Esophagus (tissue), 2 donors: ENCODE data around the gene RAPGEF6. TPM values are rescaled to one million over a fixed set of nuclear protein-coding genes. Genes with fewer than 3 reads are reported as not detected.
A peak's percentile ranks its signal among the peaks of the same experiment; 100 is the strongest.
"Not testable (repeated sequence)": the region's sequence is repeated elsewhere in the genome, so short reads cannot be mapped to it uniquely, and the experiment has no call there.

ENCODE experiments used
- H3K27ac ChIP-seq, 2 donors: one replicate each; pipeline ENCODE4 v1.5.1; 2013; ENCODE audit warnings: low read depth in 2 of 2, mild to moderate bottlenecking in 2 of 2, inconsistent platforms in 1 of 2, low read length in 1 of 2, moderate library complexity in 1 of 2
- H3K27me3 ChIP-seq, 2 donors: one replicate each; pipeline ENCODE4 v1.6.1; 2013; ENCODE audit warnings: low read length in 2 of 2, control low read depth in 1 of 2, mild to moderate bottlenecking in 1 of 2; ENCODE audit not compliant: insufficient read depth in 2 of 2, control insufficient read depth in 1 of 2
- H3K36me3 ChIP-seq, 2 donors: one replicate each; pipeline ENCODE4 v1.6.1; 2013; ENCODE audit warnings: low read length in 1 of 2; ENCODE audit not compliant: control insufficient read depth in 2 of 2, insufficient read depth in 2 of 2
- H3K4me1 ChIP-seq, 2 donors: one replicate each; pipeline ENCODE4 v1.6.1; 2013; ENCODE audit warnings: low read length in 1 of 2; ENCODE audit not compliant: control insufficient read depth in 2 of 2, insufficient read depth in 2 of 2
- H3K4me3 ChIP-seq, 2 donors: one replicate each; pipeline ENCODE4 v1.5.1; 2013; ENCODE audit warnings: low read length in 2 of 2, mild to moderate bottlenecking in 2 of 2, low read depth in 1 of 2, moderate library complexity in 1 of 2
- H3K9me3 ChIP-seq, 2 donors: one replicate each; pipeline ENCODE4 v1.6.1; 2013; ENCODE audit warnings: mild to moderate bottlenecking in 2 of 2, low read depth in 1 of 2, low read length in 1 of 2, moderate library complexity in 1 of 2; ENCODE audit not compliant: control insufficient read depth in 2 of 2, insufficient read depth in 1 of 2
- WGBS, 2 donors: extraction: QIAGEN DNeasy Blood & Tissue Kit; methylation state at CpG; one replicate each; pipeline ENCODE4 v1.1.7; 2013; 5-methylcytosine and 5-hydroxymethylcytosine counted together
- polyA plus RNA-seq, 2 donors: library from polyadenylated mRNA; stranded (reverse); fragments of 200-250 nt; gene quantifications; one replicate each; pipeline ENCODE4 v1.2.3, GENCODE V29; 2013
- donor health status: healthy with polysubstance abuse.
- donor health status: Bipolar disorder and iron deficiency.

RAPGEF6 gene
- 1 to 10 TPM; 2.3 TPM for polyA plus RNA-seq

GRCh38 chr5:131634996-131635683 lies at the start of gene RAPGEF6:
Gene RAPGEF6 (minus strand): TSS chr5:131635229. CDS start chr5:131635030, 199 bp downstream.
- peak within 1 kb of the TSS; percentile 73 to 98 for H3K4me3 ChIP-seq
- no peaks in the 10 kb centered on the region for H3K36me3 ChIP-seq
- H3K4me1 ChIP-seq, result no peaks in the 10 kb centered on the region
- H3K27ac ChIP-seq, result peak within 1 kb of the TSS; percentile 99 to 100
- 0% methylated on average over 55 of the region's 55 CpGs for WGBS, 2 donors
- H3K27me3 ChIP-seq, result no peaks in the 10 kb centered on the region
- H3K9me3 ChIP-seq, result no peaks in the 10 kb centered on the region

- H3K27me3 ChIP-seq, result no peaks in the 10 kb centered on the region
- no peaks in the 10 kb centered on the region for H3K4me1 ChIP-seq
- no peak overlapping the region for H3K27ac ChIP-seq
- H3K9me3 ChIP-seq, result no peaks in the 10 kb centered on the region
- no peaks in the 10 kb centered on the region for H3K36me3 ChIP-seq
- H3K4me3 ChIP-seq, result no peak overlapping the region
These were observed 49.6 kb upstream of the RAPGEF6 start for GRCh38 chr5:131684595-131684994.

DNA sequence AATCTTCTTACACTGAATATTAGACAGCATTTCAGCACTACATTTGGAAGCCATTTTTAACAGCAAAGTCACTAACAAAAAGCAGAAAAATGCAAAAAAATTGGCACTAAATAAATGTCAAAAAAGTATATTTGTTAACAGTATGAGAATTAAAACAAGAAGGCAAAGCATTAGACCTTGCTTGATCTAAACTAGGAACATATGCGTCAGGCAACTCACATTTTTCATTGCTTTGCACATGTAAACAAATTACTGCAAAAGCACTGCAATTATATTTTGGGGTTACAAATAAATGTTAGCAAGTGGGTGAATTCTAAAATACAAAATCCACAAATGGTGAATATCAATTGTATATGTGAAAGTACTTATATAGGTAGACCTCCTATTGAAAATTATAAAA lies 49.0 kb upstream of the RAPGEF6 start:
- Histone ChIP-seq H3K4me3 (no peak overlapping the region), H3K4me1 (no peaks in the 10 kb centered on the region), H3K9me3 (no peaks in the 10 kb centered on the region), H3K27ac (no peak overlapping the region), H3K36me3 (no peaks in the 10 kb centered on the region), H3K27me3 (no peaks in the 10 kb centered on the region)
- WGBS, 2 donors, result 75 to 85% methylated on average over 1 of the region's 1 CpG

DNA sequence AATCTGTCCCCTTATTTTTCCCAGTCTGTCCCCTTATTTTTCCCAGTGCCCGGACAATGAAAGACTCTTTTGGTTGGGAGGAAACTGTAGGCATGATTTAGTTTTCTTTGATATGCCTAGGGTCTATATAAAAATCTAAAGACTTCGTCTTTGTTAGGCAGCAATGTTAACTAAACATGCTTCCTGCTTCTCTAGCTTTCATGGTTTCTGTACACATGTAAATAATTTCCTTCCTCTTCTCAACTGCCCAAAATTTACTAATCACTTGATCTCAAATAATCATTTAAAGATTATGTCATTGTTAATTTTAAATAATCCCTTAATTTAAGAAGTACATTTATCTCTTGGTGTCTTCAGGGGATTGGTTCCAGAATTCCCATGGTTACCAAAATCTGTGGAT lies 47.8 kb upstream of the RAPGEF6 start:
- H3K4me3 ChIP-seq, result no peak overlapping the region
- no peak overlapping the region for H3K27ac ChIP-seq
- no peaks in the 10 kb centered on the region for H3K9me3 ChIP-seq
- H3K4me1 ChIP-seq, result no peaks in the 10 kb centered on the region
- H3K27me3 ChIP-seq, result no peaks in the 10 kb centered on the region
- WGBS, 2 donors, result 74 to 87% methylated on average over 2 of the region's 2 CpGs
- H3K36me3 ChIP-seq, result no peaks in the 10 kb centered on the region

- Histone ChIP-seq H3K4me1 (no peaks in the 10 kb centered on the region), H3K27ac (no peak overlapping the region), H3K9me3 (no peaks in the 10 kb centered on the region), H3K36me3 (no peaks in the 10 kb centered on the region), H3K27me3 (no peaks in the 10 kb centered on the region), H3K4me3 (no peak overlapping the region)
- 97% methylated on average over 5 of the region's 5 CpGs for WGBS, 2 donors
These were observed 47.1 kb upstream of the RAPGEF6 start for GRCh38 chr5:131682175-131682574.

DNA sequence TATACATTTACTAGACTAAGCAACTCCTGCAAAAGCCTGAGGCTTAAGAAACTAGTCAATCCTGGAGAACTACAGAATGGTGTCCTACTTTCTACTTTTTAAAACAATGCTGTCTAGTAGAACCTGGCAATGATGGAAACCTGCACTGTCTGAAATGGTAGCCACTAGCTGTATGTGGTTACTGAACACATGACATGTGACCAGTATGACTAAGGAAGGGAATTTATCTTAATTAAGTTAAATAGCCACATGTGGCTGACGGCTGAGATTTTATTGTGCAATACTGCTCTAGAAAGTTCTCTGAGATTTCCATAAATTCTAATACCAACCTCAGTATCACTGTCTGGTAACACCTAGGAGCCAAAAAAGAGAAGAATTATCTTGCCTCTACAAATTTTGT lies 44.9 kb upstream of the RAPGEF6 start:
- Histone ChIP-seq H3K4me1 (no peaks in the 10 kb centered on the region), H3K27me3 (no peaks in the 10 kb centered on the region), H3K36me3 (peaks cover 0 to 2% of the 10 kb centered on the region in 2 donors), H3K9me3 (no peaks in the 10 kb centered on the region), H3K27ac (no peak overlapping the region), H3K4me3 (no peak overlapping the region)
- 46 to 57% methylated on average over 1 of the region's 1 CpG for WGBS, 2 donors

DNA sequence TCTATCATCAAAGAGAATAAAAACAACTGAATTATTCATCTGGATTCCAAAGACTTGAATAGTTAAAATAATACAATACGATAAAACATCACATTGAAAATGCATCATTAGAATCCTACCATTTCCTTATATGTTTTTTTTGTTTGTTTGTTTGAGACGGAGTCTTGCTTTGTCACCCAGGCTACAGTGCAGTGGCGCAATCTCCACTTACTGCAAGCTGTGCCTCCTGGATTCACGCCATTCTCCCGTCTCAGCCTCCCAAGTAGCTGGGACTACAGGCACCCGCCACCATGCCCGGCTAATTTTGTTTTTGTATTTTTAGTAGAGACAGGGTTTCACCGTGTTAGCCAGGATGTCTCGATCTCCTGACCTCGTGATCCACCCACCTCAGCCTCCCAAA lies 43.2 kb upstream of the RAPGEF6 start:
- H3K9me3 ChIP-seq, H3K36me3 ChIP-seq, H3K27ac ChIP-seq: not testable (repeated sequence)

DNA sequence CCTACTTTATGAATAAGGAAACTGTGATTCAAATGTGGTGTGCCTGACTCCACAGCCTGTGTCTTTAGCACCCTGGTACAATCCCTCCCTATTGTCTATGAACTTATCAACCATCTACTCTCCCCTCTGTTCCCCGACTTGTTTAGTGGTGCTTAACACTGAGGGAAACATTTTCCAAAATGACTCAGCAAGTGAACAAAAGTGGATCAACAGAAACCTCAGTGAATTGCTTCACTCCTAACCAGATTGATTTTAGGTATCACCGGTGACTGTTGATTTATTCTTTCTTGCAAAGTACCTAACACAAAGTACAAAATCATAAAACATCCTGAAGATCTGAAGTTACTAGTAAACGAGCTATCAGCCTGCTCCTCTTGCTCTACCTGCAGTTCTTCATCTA lies 42.1 kb upstream of the RAPGEF6 start:
- H3K36me3 ChIP-seq, result peaks cover 0 to 2% of the 10 kb centered on the region in 2 donors
- no peaks in the 10 kb centered on the region for H3K27me3 ChIP-seq
- H3K4me1 ChIP-seq, result no peaks in the 10 kb centered on the region
- H3K27ac ChIP-seq, result no peak overlapping the region
- no peaks in the 10 kb centered on the region for H3K9me3 ChIP-seq
- WGBS, 2 donors, result 80 to 84% methylated on average over 3 of the region's 3 CpGs
- no peak overlapping the region for H3K4me3 ChIP-seq

More for the DNA sequence above, 43.2 kb upstream of the RAPGEF6 start:
- 97 to 98% methylated on average over 8 to 9 of the region's 10 CpGs for WGBS, 2 donors
- H3K27me3 ChIP-seq, H3K4me3 ChIP-seq, H3K4me1 ChIP-seq: not testable (repeated sequence)

DNA sequence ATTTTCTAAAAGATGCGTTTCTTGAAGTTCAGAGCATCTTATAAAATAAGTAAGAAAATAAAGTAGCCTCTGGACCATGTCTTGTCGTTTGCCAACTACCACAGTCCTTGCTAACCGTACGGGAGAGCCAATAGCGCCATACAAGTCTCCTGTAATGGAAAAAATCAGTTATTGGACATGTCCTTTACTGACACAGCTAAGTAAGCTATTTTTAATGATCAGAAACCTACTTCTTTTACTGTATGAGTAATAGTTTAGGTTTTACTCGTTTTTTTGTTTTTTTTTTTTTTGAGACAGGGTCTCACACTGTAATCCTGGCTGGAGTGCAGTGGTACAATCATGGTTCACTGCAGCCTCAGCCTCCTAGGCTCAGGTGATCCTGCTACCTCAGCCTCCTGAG lies 37.7 kb upstream of the RAPGEF6 start:
- Histone ChIP-seq H3K27ac (peak overlapping the region; percentile 20 to 63), H3K4me1 (no peaks in the 10 kb centered on the region), H3K36me3 (peaks cover 0 to 2% of the 10 kb centered on the region in 2 donors), H3K9me3 (no peaks in the 10 kb centered on the region), H3K4me3 (no peak overlapping the region), H3K27me3 (no peaks in the 10 kb centered on the region)
- 56 to 62% methylated on average over 6 of the region's 6 CpGs for WGBS, 2 donors

- peak overlapping the region; percentile 49 to 68 for H3K27ac ChIP-seq
- no peaks in the 10 kb centered on the region for H3K4me1 ChIP-seq
- H3K4me3 ChIP-seq, result no peak overlapping the region
- no peaks in the 10 kb centered on the region for H3K27me3 ChIP-seq
- no peaks in the 10 kb centered on the region for H3K9me3 ChIP-seq
- 23 to 28% methylated on average over 2 of the region's 2 CpGs for WGBS, 2 donors
- H3K36me3 ChIP-seq, result peaks cover 0 to 2% of the 10 kb centered on the region in 2 donors
These were observed 37.1 kb upstream of the RAPGEF6 start for GRCh38 chr5:131671994-131672655.
